ENCODE data around the gene PIEZO2. TPM values are rescaled to one million over a fixed set of nuclear protein-coding genes. Genes with fewer than 3 reads are reported as not detected.
A peak's percentile ranks its signal among the peaks of the same experiment; 100 is the strongest.

Gene PIEZO2
- polyA plus RNA-seq, 1 donor (not counting 4 experiments of a cell fraction or from before 2014, with no cell fraction given), result not detected

DNA sequence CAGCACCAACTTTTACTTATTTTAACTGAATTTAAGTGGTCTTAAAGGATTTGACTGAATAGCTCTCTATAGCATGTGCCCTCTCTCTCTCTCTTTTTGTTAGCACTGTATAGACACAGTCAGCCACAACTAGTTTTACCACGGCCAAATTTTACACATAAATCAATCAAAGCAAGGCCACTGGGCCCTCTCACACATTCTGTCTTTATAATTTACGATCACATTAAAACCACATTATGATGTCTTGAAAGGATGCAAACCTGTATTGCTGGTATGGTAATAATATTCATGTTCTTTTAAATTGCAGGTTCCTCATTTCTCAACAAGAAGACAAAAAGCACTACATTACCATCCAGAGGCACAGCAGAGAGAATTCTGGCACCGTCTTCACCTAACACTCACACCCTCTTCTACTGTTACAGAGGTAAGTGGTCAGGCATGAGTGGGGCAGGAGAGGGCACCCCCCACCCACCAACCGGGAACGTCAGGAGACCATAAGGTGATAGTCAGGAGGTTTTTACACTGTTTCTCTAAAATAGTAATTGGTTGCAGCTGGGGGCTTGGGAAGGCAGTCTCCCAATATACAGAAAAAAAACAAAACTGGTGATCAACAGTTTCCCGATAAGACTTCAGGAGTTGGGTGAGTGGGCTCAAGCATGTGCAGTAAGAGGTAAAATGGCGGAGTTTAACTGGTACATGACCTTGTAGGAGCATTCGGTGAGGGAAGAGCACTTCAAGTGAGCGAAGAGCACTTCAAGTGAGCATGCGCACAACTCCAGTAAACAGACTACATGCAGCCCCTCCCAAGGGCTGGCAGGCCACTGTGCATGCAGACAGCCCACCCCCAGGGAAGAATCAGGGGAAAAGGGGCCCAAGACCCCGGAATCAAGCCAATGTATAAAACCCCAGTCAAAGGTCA lies 296.7 kb downstream of the PIEZO2 start:
- H3K9me3 ChIP-seq (ENCODE audit: control insufficient read depth, low read depth, low read length), result no peaks in the 10 kb centered on the region
- H4K20me1 ChIP-seq (ENCODE audit: control insufficient read depth, extremely low read depth, insufficient read depth, low read length), result no peaks in the 10 kb centered on the region
- no peak overlapping the region for H3K27ac ChIP-seq (ENCODE audit: control insufficient read depth, insufficient read depth, low read length)
- no peaks in the 10 kb centered on the region for H3K4me1 ChIP-seq (ENCODE audit: control insufficient read depth, extremely low read depth, insufficient read depth, low read length)
- H3K27me3 ChIP-seq (ENCODE audit: control insufficient read depth, extremely low read depth, insufficient read depth, low read length), result no peaks in the 10 kb centered on the region
- DNase-seq (ENCODE audit: low read depth, low spot score), result no peak
- H3K9me1 ChIP-seq (ENCODE audit: control insufficient read depth, extremely low read depth, insufficient read depth, low read length), result no peaks in the 10 kb centered on the region
- TF ChIP-seq EZH2 (IDR thresholded peaks at IDR 0.05; ENCODE audit: low read length) (no peak), CTCF (optimal IDR thresholded peaks at IDR 0.05 in 1 of 3, IDR thresholded peaks at IDR 0.05 in 1 of 3, conservative IDR thresholded peaks at IDR 0.05 in 1 of 3; ENCODE audit: extremely low read depth in 1 of 3, insufficient read depth in 2 of 3, low read length in 3 of 3) (no peak)
- no peaks in the 10 kb centered on the region for H3K36me3 ChIP-seq (ENCODE audit: control insufficient read depth in 2 of 2, extremely low read depth in 1 of 2, insufficient read depth in 2 of 2, low read length in 2 of 2)
- H3K4me2 ChIP-seq (ENCODE audit: control insufficient read depth, extremely low read depth, insufficient read depth, low read depth, low read length), result no peak overlapping the region
- no peak overlapping the region for H2AFZ ChIP-seq (ENCODE audit: control insufficient read depth, low read length)
- no peaks in the 10 kb centered on the region for H3K79me2 ChIP-seq (ENCODE audit: control insufficient read depth, insufficient read depth, low read length)
- H3K4me3 ChIP-seq (ENCODE audit: control insufficient read depth in 2 of 3, extremely low read depth in 1 of 3, insufficient read depth in 2 of 3, low read depth in 1 of 3, low read length in 3 of 3), result no peak overlapping the region
- no peak for FAIRE-seq
- no peak overlapping the region for H3K9ac ChIP-seq (ENCODE audit: control insufficient read depth, extremely low read depth, insufficient read depth, low read length)
- dilution Hi-C loops (cut with MboI; ENCODE audit: extremely low pct_ligation_motif_present, low sequenced_read_pairs), result no loop called here

DNA sequence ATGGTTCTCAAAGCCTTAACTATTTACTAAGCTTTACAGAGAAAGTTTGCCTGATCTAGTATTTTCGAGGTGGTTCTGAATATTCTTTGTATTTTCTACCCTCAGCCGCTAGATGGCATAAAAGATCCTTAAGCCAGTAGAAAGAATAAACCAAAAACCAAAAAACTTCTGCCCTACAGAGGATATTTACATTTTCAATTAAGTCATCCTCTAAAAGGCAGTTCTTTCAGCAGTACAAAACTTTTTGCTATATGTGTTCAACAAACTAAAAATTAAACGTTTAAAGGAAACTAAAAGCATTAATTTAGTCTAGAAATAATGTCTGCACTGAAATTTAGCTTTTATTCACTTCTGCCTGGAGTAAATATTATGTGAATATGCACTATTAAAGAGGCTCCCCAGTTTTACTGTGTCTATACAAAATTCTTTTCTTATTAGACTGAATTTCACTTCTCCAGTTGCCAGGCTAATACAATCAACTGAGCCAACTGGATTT lies 297.5 kb downstream of the PIEZO2 start:
- dilution Hi-C loops (cut with MboI; ENCODE audit: extremely low pct_ligation_motif_present, low sequenced_read_pairs), result no loop called here
- no peaks in the 10 kb centered on the region for H3K27me3 ChIP-seq (ENCODE audit: control insufficient read depth, extremely low read depth, insufficient read depth, low read length)
- no peak overlapping the region for H3K4me2 ChIP-seq (ENCODE audit: control insufficient read depth, extremely low read depth, insufficient read depth, low read depth, low read length)
- no peaks in the 10 kb centered on the region for H3K36me3 ChIP-seq (ENCODE audit: control insufficient read depth in 2 of 2, extremely low read depth in 1 of 2, insufficient read depth in 2 of 2, low read length in 2 of 2)
- FAIRE-seq (no peak), DNase-seq (ENCODE audit: low read depth, low spot score) (no peak)
- no peak overlapping the region for H3K4me3 ChIP-seq (ENCODE audit: control insufficient read depth in 2 of 3, extremely low read depth in 1 of 3, insufficient read depth in 2 of 3, low read depth in 1 of 3, low read length in 3 of 3)
- H3K79me2 ChIP-seq (ENCODE audit: control insufficient read depth, insufficient read depth, low read length), result no peaks in the 10 kb centered on the region
- no peaks in the 10 kb centered on the region for H3K9me3 ChIP-seq (ENCODE audit: control insufficient read depth, low read depth, low read length)
- no peaks in the 10 kb centered on the region for H3K9me1 ChIP-seq (ENCODE audit: control insufficient read depth, extremely low read depth, insufficient read depth, low read length)
- no peak overlapping the region for H3K27ac ChIP-seq (ENCODE audit: control insufficient read depth, insufficient read depth, low read length)
- no peaks in the 10 kb centered on the region for H4K20me1 ChIP-seq (ENCODE audit: control insufficient read depth, extremely low read depth, insufficient read depth, low read length)
- no peak overlapping the region for H3K9ac ChIP-seq (ENCODE audit: control insufficient read depth, extremely low read depth, insufficient read depth, low read length)
- TF ChIP-seq EZH2 (IDR thresholded peaks at IDR 0.05; ENCODE audit: low read length) (no peak), CTCF (optimal IDR thresholded peaks at IDR 0.05 in 1 of 3, IDR thresholded peaks at IDR 0.05 in 1 of 3, conservative IDR thresholded peaks at IDR 0.05 in 1 of 3; ENCODE audit: extremely low read depth in 1 of 3, insufficient read depth in 2 of 3, low read length in 3 of 3) (peak in 2 of 3 experiments; percentile 52 to 53)
- no peak overlapping the region for H2AFZ ChIP-seq (ENCODE audit: control insufficient read depth, low read length)
- no peaks in the 10 kb centered on the region for H3K4me1 ChIP-seq (ENCODE audit: control insufficient read depth, extremely low read depth, insufficient read depth, low read length)

Data from keratinocyte (primary cell).